Stomach (tissue), 4 donors: ENCODE measurements around the gene OR51S1.

Source experiments
- POLR2A ChIP-seq, 4 donors: fragments of 450-650 bp; IDR thresholded peaks; one replicate each; pipeline ENCODE4 v1.6.1; 2016; ENCODE audit warnings: antibody characterized with exemption in 4 of 4, control low read depth in 2 of 4, mild to moderate bottlenecking in 1 of 4, moderate library complexity in 1 of 4
- POLR2AphosphoS5 ChIP-seq, 3 donors: sonication (generic); formaldehyde crosslinking; IDR thresholded peaks; one replicate each; pipeline ENCODE4 v1.6.1; 2016; ENCODE audit warnings: antibody characterized with exemption in 3 of 3

GRCh38 chr11:4886186-4886585 lies 37.2 kb upstream of the OR51S1 start:
- TF ChIP-seq POLR2AphosphoS5 (IDR thresholded peaks at IDR 0.05) (no peak), POLR2A (IDR thresholded peaks at IDR 0.05) (no peak)
